IMR-90 (cell line): ENCODE data around the gene SYAP1. TPM values are rescaled to one million over a fixed set of nuclear protein-coding genes. Genes with fewer than 3 reads are reported as not detected.

Experiments used
- ATAC-seq: fragments of 200-7000 bp; cut with Tn5 transposase; 2 replicates; pipeline ENCODE4 v1.9.1; 2020; ENCODE audit warnings: low read depth, mild to moderate bottlenecking, moderate library complexity
- BruUV-seq: library from RNA; stranded (reverse); fragments of 400-500 nt; replicated peaks from 2 replicates; lab custom pipeline; 2021; lab: Mats Ljungman, UMichigan
- CTCF ChIA-PET: fragments of 300-600 bp; formaldehyde crosslinking; extraction: SDS; loops from one replicate; lab custom pipeline; 2021; ENCODE audit warnings: antibody characterized with exemption; lab: Yijun Ruan, JAX
- POLR2A ChIA-PET: fragments of 300-600 bp; sonication (Branson Sonifier 250); formaldehyde crosslinking; loops from one replicate; lab custom pipeline; 2022; ENCODE audit warnings: antibody characterized with exemption; ENCODE audit not compliant: unreplicated experiment; lab: Charles Lee
- DNase-seq: peaks from one replicate; pipeline ENCODE4 v3.0.0; 2013
- H2AFZ ChIP-seq: replicated peaks from 2 replicates; pipeline ENCODE3; 2013; ENCODE audit warnings: low read length, mild to moderate bottlenecking; ENCODE audit not compliant: poor library complexity
- H2AK5ac ChIP-seq: 2 replicates; pipeline ENCODE4 v1.6.1; 2013; ENCODE audit warnings: low read depth, low read length, inconsistent platforms
- H2AK9ac ChIP-seq: replicated peaks from 2 replicates; pipeline ENCODE3; 2013; ENCODE audit warnings: mild to moderate bottlenecking, low read depth, low read length, moderate library complexity; ENCODE audit not compliant: poor library complexity
- H2BK120ac ChIP-seq: 2 replicates; pipeline ENCODE4 v1.6.1; 2013; ENCODE audit warnings: low read depth, low read length, inconsistent platforms
- H2BK15ac ChIP-seq: 3 replicates; pipeline ENCODE4 v1.6.1; 2013; ENCODE audit warnings: low read depth, low read length, inconsistent platforms
- H2BK20ac ChIP-seq: 2 replicates; pipeline ENCODE4 v1.6.1; 2013; ENCODE audit warnings: low read depth, mild to moderate bottlenecking, inconsistent platforms, low read length, moderate library complexity
- H2BK5ac ChIP-seq: 2 replicates; pipeline ENCODE4 v1.6.1; 2013; ENCODE audit warnings: mild to moderate bottlenecking, low read depth, low read length, inconsistent platforms; ENCODE audit not compliant: poor library complexity, severe bottlenecking
- H3K14ac ChIP-seq: replicated peaks from 2 replicates; pipeline ENCODE4 v1.6.1; 2013; ENCODE audit warnings: low read depth, low read length, inconsistent platforms
- H3K18ac ChIP-seq: 2 replicates; pipeline ENCODE4 v1.6.1; 2013; ENCODE audit warnings: low read depth, low read length, control low read depth
- H3K23ac ChIP-seq: 2 replicates; pipeline ENCODE4 v1.6.1; 2013; ENCODE audit warnings: low read depth, low read length, inconsistent platforms
- H3K27ac ChIP-seq: 2 replicates; pipeline ENCODE4 v1.5.1; 2013; ENCODE audit warnings: mild to moderate bottlenecking, control low read depth, low read length; ENCODE audit not compliant: insufficient read depth
- H3K27me3 ChIP-seq: 2 replicates; pipeline ENCODE4 v1.6.1; 2013; ENCODE audit warnings: low read length; ENCODE audit not compliant: control insufficient read depth, insufficient read depth
- H3K36me3 ChIP-seq: 2 replicates; pipeline ENCODE4 v1.6.1; 2013; ENCODE audit warnings: low read length, mixed read lengths; ENCODE audit not compliant: control insufficient read depth, insufficient read depth
- H3K4ac ChIP-seq: 2 replicates; pipeline ENCODE4 v1.6.1; 2013; ENCODE audit warnings: low read depth, low read length, inconsistent platforms
- H3K4me1 ChIP-seq: 2 replicates; pipeline ENCODE4 v1.6.1; 2013; ENCODE audit warnings: low read length, mixed read lengths; ENCODE audit not compliant: control insufficient read depth, insufficient read depth
- H3K4me2 ChIP-seq: 2 replicates; pipeline ENCODE4 v1.6.1; 2013; ENCODE audit warnings: low read depth, mild to moderate bottlenecking, control low read depth, low read length, moderate library complexity
- H3K4me3 ChIP-seq: 2 replicates; pipeline ENCODE4 v1.5.1; 2013; ENCODE audit warnings: low read depth, mild to moderate bottlenecking, control low read depth, low read length, moderate library complexity; ENCODE audit not compliant: insufficient read depth
- H3K56ac ChIP-seq: 2 replicates; pipeline ENCODE4 v1.6.1; 2013; ENCODE audit warnings: low read length, inconsistent platforms; ENCODE audit not compliant: insufficient read depth; ENCODE audit errors: extremely low read depth
- H3K79me1 ChIP-seq, 2 experiments: 2 replicates each; pipeline ENCODE4 v1.6.1; 2013; ENCODE audit warnings: low read length in 2 of 2, inconsistent platforms in 1 of 2, low read depth in 1 of 2
- H3K9ac ChIP-seq: 2 replicates; pipeline ENCODE4 v1.6.1; 2013; ENCODE audit warnings: low read depth, low read length, control low read depth
- H3K9me1 ChIP-seq: 2 replicates; pipeline ENCODE4 v1.6.1; 2013; ENCODE audit warnings: low read length, inconsistent platforms; ENCODE audit not compliant: insufficient read depth
- H3K9me3 ChIP-seq: 2 replicates; pipeline ENCODE4 v1.6.1; 2013; ENCODE audit warnings: low read length; ENCODE audit not compliant: control insufficient read depth, insufficient read depth
- H4K20me1 ChIP-seq: 2 replicates; pipeline ENCODE4 v1.6.1; 2013; ENCODE audit warnings: low read length, inconsistent platforms; ENCODE audit not compliant: insufficient read depth
- H4K5ac ChIP-seq: 2 replicates; pipeline ENCODE4 v1.6.1; 2013; ENCODE audit warnings: mild to moderate bottlenecking, low read depth, low read length, control low read depth
- H4K8ac ChIP-seq, 2 experiments: 2 replicates each; pipeline ENCODE4 v1.6.1; 2013; ENCODE audit warnings: low read depth in 2 of 2, low read length in 2 of 2, control low read depth in 1 of 2, inconsistent platforms in 1 of 2
- H4K91ac ChIP-seq: 2 replicates; pipeline ENCODE4 v1.6.1; 2013; ENCODE audit warnings: low read depth, low read length, inconsistent platforms; ENCODE audit not compliant: insufficient read depth
- BHLHE40 ChIP-seq: fragments of 150-350 bp; IDR thresholded peaks from 2 replicates; pipeline ENCODE4 v1.6.1; 2016; ENCODE audit warnings: mild to moderate bottlenecking, low read depth, low read length
- CEBPB ChIP-seq: IDR thresholded peaks from 2 replicates; pipeline ENCODE4 v1.6.1; 2012; ENCODE audit warnings: low read depth, low read length, improper control_type of control experiment
- CHD1 ChIP-seq: IDR thresholded peaks from 2 replicates; pipeline ENCODE4 v1.6.1; 2012; ENCODE audit warnings: low read depth, low read length, improper control_type of control experiment
- FOS ChIP-seq: fragments of 150-350 bp; IDR thresholded peaks from 2 replicates; pipeline ENCODE4 v1.6.1; 2016; ENCODE audit warnings: low read depth, low read length
- POLR2A ChIP-seq: IDR thresholded peaks from 2 replicates; pipeline ENCODE4 v1.6.1; 2012; ENCODE audit warnings: mild to moderate bottlenecking, low read depth, low read length
- RAD21 ChIP-seq: IDR thresholded peaks from 2 replicates; pipeline ENCODE4 v1.6.1; 2012; ENCODE audit warnings: low read length, improper control_type of control experiment
- RCOR1 ChIP-seq: IDR thresholded peaks from 2 replicates; pipeline ENCODE4 v1.6.1; 2012; ENCODE audit warnings: mild to moderate bottlenecking, low read length, improper control_type of control experiment; ENCODE audit not compliant: insufficient replicate concordance
- RFX5 ChIP-seq: IDR thresholded peaks from 2 replicates; pipeline ENCODE4 v1.8.0; 2012; ENCODE audit warnings: low read depth, mild to moderate bottlenecking, low read length, moderate library complexity
- SMC3 ChIP-seq: fragments of 150-350 bp; IDR thresholded peaks from 2 replicates; pipeline ENCODE4 v1.6.1; 2016; ENCODE audit warnings: low read depth, mild to moderate bottlenecking, antibody characterized with exemption, low read length, moderate library complexity
- USF2 ChIP-seq: fragments of 150-350 bp; IDR thresholded peaks from 2 replicates; pipeline ENCODE4 v1.6.1; 2017; ENCODE audit warnings: mild to moderate bottlenecking, antibody characterized with exemption, low read length, low read depth
- WGBS, 2 experiments: methylation state at CpG; one replicate each; pipeline versions ENCODE4 v1.1.5 to v1.1.7; 2013; ENCODE audit warnings: missing lambda C conversion rate in 2 of 2; ENCODE audit not compliant: insufficient read length in 1 of 2; ENCODE audit errors: extremely low coverage in 2 of 2; 5-methylcytosine and 5-hydroxymethylcytosine counted together
- dilution Hi-C: fragments of 300-500 bp; cut with HindIII; formaldehyde crosslinking; loops from one replicate; pipeline ENCODE4 v1.14.3; 2018; ENCODE audit warnings: low sequenced_read_pairs; ENCODE audit not compliant: unreplicated experiment
- in situ Hi-C: fragments of 300-500 bp; cut with MboI; formaldehyde crosslinking; loops from 3 replicates; pipeline ENCODE4 v1.14.3; 2019; ENCODE audit warnings: low sequenced_read_pairs, inconsistent platforms, mixed read lengths
- intact Hi-C: fragments of 100-400 bp; cut with micrococcal nuclease; formaldehyde crosslinking; loops from 2 replicates; pipeline ENCODE4 v1.10.0; 2022
- polyA plus RNA-seq, 3 experiments: library from polyadenylated mRNA; depleted of rRNA; stranded (reverse); fragments of >200 nt; gene quantifications; 2 replicates each; pipeline ENCODE4 v1.2.3, GENCODE V29; 2012; ENCODE audit warnings: low replicate concordance in 1 of 3
- total RNA-seq: library from RNA; depleted of rRNA; stranded (reverse); fragments of >200 nt; gene quantifications from 2 replicates; pipeline ENCODE4 v1.2.3, GENCODE V29; 2012
- TF ChIP-seq, protein P1 (sequence below): fragments of 150-350 bp; IDR thresholded peaks from 2 replicates; pipeline ENCODE4 v1.6.1; 2016; ENCODE audit warnings: low read depth, mild to moderate bottlenecking, low read length, moderate library complexity, borderline replicate concordance
- TF ChIP-seq, protein P2 (sequence below): conservative IDR thresholded peaks from 2 replicates; pipeline ENCODE4 v1.5.1; 2012; ENCODE audit warnings: mild to moderate bottlenecking, low read depth, low read length, improper control_type of control experiment

The SYAP1 gene
- total and polyA plus RNA-seq, 2 of the 4 experiments (the other 2 are of a cell fraction): 17.7 to 35.0 TPM

DNA sequence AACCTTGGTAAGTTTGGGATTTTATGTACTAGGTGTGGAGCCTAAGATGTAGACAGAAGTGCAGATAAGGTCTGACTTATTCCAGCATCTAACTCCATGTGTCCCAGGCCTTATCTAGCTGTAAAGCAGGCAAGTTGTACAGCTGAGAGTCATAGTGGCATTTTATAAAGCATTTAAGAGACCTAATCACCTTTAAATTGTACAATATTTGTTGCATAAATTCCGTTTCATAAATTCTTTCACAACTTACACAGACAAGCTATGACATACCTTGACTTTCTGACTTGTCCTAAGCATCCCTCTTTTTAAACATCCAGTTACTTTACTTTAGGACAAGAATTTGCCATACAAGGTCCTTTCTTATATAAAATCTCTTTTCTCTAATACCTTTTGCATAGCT, 11.0 kb downstream of the SYAP1 start:
- no TSS peak for BruUV-seq
- ATAC-seq (no peak), DNase-seq (no peak)
- H3K56ac ChIP-seq: no peak overlapping the region
- peaks cover 4% of the 10 kb centered on the region for H3K36me3 ChIP-seq
- peaks cover 6 to 17% of the 10 kb centered on the region in 2 experiments; a peak in 3 of 4 replicates for H3K79me1 ChIP-seq
- in situ Hi-C loops: no loop called here
- no peak overlapping the region for H2BK15ac ChIP-seq
- H3K27me3 ChIP-seq: no peaks in the 10 kb centered on the region
- no peak overlapping the region for H3K4ac ChIP-seq
- TF ChIP-seq RCOR1: no peak
- TF ChIP-seq BHLHE40: no peak
- no peak for TF ChIP-seq CEBPB
- no peak for TF ChIP-seq RFX5
- no peak for TF ChIP-seq SMC3
- TF ChIP-seq RAD21: no peak
- TF ChIP-seq POLR2A: no peak
- TF ChIP-seq CHD1: no peak
- TF ChIP-seq, protein P1, sequence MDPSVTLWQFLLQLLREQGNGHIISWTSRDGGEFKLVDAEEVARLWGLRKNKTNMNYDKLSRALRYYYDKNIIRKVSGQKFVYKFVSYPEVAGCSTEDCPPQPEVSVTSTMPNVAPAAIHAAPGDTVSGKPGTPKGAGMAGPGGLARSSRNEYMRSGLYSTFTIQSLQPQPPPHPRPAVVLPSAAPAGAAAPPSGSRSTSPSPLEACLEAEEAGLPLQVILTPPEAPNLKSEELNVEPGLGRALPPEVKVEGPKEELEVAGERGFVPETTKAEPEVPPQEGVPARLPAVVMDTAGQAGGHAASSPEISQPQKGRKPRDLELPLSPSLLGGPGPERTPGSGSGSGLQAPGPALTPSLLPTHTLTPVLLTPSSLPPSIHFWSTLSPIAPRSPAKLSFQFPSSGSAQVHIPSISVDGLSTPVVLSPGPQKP: no peak
- no peak for TF ChIP-seq USF2
- TF ChIP-seq FOS: no peak
- TF ChIP-seq, protein P2, sequence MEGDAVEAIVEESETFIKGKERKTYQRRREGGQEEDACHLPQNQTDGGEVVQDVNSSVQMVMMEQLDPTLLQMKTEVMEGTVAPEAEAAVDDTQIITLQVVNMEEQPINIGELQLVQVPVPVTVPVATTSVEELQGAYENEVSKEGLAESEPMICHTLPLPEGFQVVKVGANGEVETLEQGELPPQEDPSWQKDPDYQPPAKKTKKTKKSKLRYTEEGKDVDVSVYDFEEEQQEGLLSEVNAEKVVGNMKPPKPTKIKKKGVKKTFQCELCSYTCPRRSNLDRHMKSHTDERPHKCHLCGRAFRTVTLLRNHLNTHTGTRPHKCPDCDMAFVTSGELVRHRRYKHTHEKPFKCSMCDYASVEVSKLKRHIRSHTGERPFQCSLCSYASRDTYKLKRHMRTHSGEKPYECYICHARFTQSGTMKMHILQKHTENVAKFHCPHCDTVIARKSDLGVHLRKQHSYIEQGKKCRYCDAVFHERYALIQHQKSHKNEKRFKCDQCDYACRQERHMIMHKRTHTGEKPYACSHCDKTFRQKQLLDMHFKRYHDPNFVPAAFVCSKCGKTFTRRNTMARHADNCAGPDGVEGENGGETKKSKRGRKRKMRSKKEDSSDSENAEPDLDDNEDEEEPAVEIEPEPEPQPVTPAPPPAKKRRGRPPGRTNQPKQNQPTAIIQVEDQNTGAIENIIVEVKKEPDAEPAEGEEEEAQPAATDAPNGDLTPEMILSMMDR: no peak
- no peak overlapping the region for H4K5ac ChIP-seq
- CTCF ChIA-PET: interaction anchor here (0.7 kb wide), 1 partner anchor 854 kb away, joined by 3 read pairs; no protein-coding TSS in a partner anchor
- H3K9ac ChIP-seq: no peak overlapping the region
- peaks cover 17% of the 10 kb centered on the region for H4K20me1 ChIP-seq
- no peak overlapping the region for H2AFZ ChIP-seq
- no peak overlapping the region for H2BK20ac ChIP-seq
- H3K4me3 ChIP-seq: no peak overlapping the region
- H4K91ac ChIP-seq: no peak overlapping the region
- intact Hi-C loops: no loop called here
- no peak overlapping the region for H2AK5ac ChIP-seq
- H3K14ac ChIP-seq: no peak overlapping the region
- H3K27ac ChIP-seq: no peak overlapping the region
- dilution Hi-C loops: no loop called here
- H3K4me1 ChIP-seq: no peaks in the 10 kb centered on the region
- H3K9me3 ChIP-seq: no peaks in the 10 kb centered on the region
- peaks cover 2% of the 10 kb centered on the region; the same call in 1 of the 2 replicates for H3K9me1 ChIP-seq
- H3K23ac ChIP-seq: no peak overlapping the region
- H2AK9ac ChIP-seq: no peak overlapping the region
- 71% methylated on average over 1 of the region's 1 CpG; no CpG with 5 or more reads in 1 of the 2 experiments for WGBS, 2 experiments
- H3K18ac ChIP-seq: no peak overlapping the region
- H2BK5ac ChIP-seq: no peak overlapping the region
- POLR2A ChIA-PET: no interaction called here
- H2BK120ac ChIP-seq: no peak overlapping the region
- no peak overlapping the region for H3K4me2 ChIP-seq
- H4K8ac ChIP-seq: no peak overlapping the region
